Panc1 (cell line): ENCODE results near the gene SLC12A3. TPM values are rescaled to one million over a fixed set of nuclear protein-coding genes. Genes with fewer than 3 reads are reported as not detected.

Experiments used
- ATAC-seq: fragments of 200-7000 bp; cut with Tn5 transposase; 2 replicates; pipeline ENCODE4 v1.9.1; 2020; ENCODE audit warnings: mild to moderate bottlenecking, moderate library complexity
- BruUV-seq: library from RNA; stranded (reverse); fragments of 400-500 nt; replicated peaks from 2 replicates; lab custom pipeline; 2021; lab: Mats Ljungman, UMichigan
- CTCF ChIA-PET: fragments of 300-600 bp; sonication (Branson Sonifier 250); formaldehyde crosslinking; loops from one replicate; lab custom pipeline; 2022; ENCODE audit warnings: antibody characterized with exemption; lab: Charles Lee
- POLR2A ChIA-PET: fragments of 300-600 bp; sonication (Branson Sonifier 250); formaldehyde crosslinking; loops from one replicate; lab custom pipeline; 2022; ENCODE audit warnings: antibody characterized with exemption; lab: Charles Lee
- DNase-seq: peaks from one replicate; pipeline ENCODE4 v3.0.0-alpha.2; 2010; ENCODE audit warnings: low read depth, low spot score
- H3K27ac ChIP-seq: 2 replicates; pipeline ENCODE4 v1.5.1; 2011; ENCODE audit warnings: mild to moderate bottlenecking, low read length, inconsistent platforms
- H3K27me3 ChIP-seq: fragments of 200-500 bp; sonication (Bioruptor generic); 2 replicates; pipeline ENCODE4 v1.6.0; 2014; ENCODE audit warnings: low read length, inconsistent platforms; ENCODE audit not compliant: control insufficient read depth, insufficient read depth
- H3K36me3 ChIP-seq: fragments of 200-500 bp; sonication (Bioruptor generic); 2 replicates; pipeline ENCODE4 v1.5.1; 2014; ENCODE audit warnings: inconsistent platforms, mild to moderate bottlenecking, low read length, moderate library complexity; ENCODE audit not compliant: control insufficient read depth, insufficient read depth
- H3K4me1 ChIP-seq: 2 replicates; pipeline ENCODE4 v1.5.1; 2011; ENCODE audit warnings: inconsistent platforms, mild to moderate bottlenecking, low read length, moderate library complexity; ENCODE audit not compliant: control insufficient read depth, insufficient read depth
- H3K4me3 ChIP-seq, 2 experiments: 2 replicates each; pipeline ENCODE4 v1.5.1; 2011 to 2012; ENCODE audit warnings: low read depth in 2 of 2, low read length in 2 of 2, mild to moderate bottlenecking in 2 of 2, inconsistent platforms in 1 of 2, moderate library complexity in 1 of 2
- H3K9me3 ChIP-seq: fragments of 200-500 bp; sonication (Bioruptor generic); 2 replicates; pipeline ENCODE4 v1.5.1; 2014; ENCODE audit warnings: low read depth, mild to moderate bottlenecking, inconsistent platforms, low read length, moderate library complexity; ENCODE audit not compliant: control insufficient read depth, insufficient read depth
- POLR2AphosphoS5 ChIP-seq: IDR thresholded peaks from 2 replicates; pipeline ENCODE4 v1.6.1; 2012; ENCODE audit warnings: mild to moderate bottlenecking, low read depth, low read length, moderate library complexity
- SIN3A ChIP-seq: IDR thresholded peaks from 2 replicates; pipeline ENCODE4 v1.6.1; 2012; ENCODE audit warnings: low read depth, mild to moderate bottlenecking, low read length, moderate library complexity, borderline replicate concordance; ENCODE audit not compliant: insufficient read depth
- TCF7L2 ChIP-seq: IDR thresholded peaks from 2 replicates; pipeline ENCODE4 v1.6.1; 2011; ENCODE audit warnings: mild to moderate bottlenecking, low read depth, low read length, inconsistent platforms
- in situ Hi-C: cut with HindIII; loops from 2 replicates; pipeline ENCODE4 v1.10.0; 2016; ENCODE audit warnings: low sequenced_read_pairs, low pct_unique_long_range_greater_than_20kb
- intact Hi-C: fragments of 100-400 bp; cut with micrococcal nuclease; formaldehyde crosslinking; loops from one replicate; pipeline ENCODE4 v1.10.0; 2022; ENCODE audit not compliant: unreplicated experiment
- total RNA-seq: library from RNA; stranded (reverse); gene quantifications from one replicate; pipeline ENCODE4 v1.2.1, GENCODE V29; 2021; ENCODE audit not compliant: unreplicated experiment
- TF ChIP-seq, protein P1 (sequence below): fragments of 450-650 bp; IDR thresholded peaks from 2 replicates; pipeline ENCODE4 v1.5.1; 2017; ENCODE audit warnings: mild to moderate bottlenecking
- TF ChIP-seq, protein P2 (sequence below), 2 experiments: IDR thresholded peaks; 2 replicates each; pipeline ENCODE4 v1.6.1; 2011 to 2012; ENCODE audit warnings: low read depth in 2 of 2, control low read depth in 1 of 2, low read length in 1 of 2, mild to moderate bottlenecking in 1 of 2, moderate library complexity in 1 of 2; ENCODE audit not compliant: insufficient read depth in 1 of 2

Gene SLC12A3
- total RNA-seq, 1 experiment from 2014 or later: 0.15 TPM

GRCh38 chr16:56876048-56876447, 11.0 kb downstream of the SLC12A3 start:
- DNase-seq: no peak
- ChIA-PET POLR2A (no interaction called here), CTCF (no interaction called here)
- TF ChIP-seq, protein P1, sequence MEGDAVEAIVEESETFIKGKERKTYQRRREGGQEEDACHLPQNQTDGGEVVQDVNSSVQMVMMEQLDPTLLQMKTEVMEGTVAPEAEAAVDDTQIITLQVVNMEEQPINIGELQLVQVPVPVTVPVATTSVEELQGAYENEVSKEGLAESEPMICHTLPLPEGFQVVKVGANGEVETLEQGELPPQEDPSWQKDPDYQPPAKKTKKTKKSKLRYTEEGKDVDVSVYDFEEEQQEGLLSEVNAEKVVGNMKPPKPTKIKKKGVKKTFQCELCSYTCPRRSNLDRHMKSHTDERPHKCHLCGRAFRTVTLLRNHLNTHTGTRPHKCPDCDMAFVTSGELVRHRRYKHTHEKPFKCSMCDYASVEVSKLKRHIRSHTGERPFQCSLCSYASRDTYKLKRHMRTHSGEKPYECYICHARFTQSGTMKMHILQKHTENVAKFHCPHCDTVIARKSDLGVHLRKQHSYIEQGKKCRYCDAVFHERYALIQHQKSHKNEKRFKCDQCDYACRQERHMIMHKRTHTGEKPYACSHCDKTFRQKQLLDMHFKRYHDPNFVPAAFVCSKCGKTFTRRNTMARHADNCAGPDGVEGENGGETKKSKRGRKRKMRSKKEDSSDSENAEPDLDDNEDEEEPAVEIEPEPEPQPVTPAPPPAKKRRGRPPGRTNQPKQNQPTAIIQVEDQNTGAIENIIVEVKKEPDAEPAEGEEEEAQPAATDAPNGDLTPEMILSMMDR: no peak
- TF ChIP-seq, protein P2, sequence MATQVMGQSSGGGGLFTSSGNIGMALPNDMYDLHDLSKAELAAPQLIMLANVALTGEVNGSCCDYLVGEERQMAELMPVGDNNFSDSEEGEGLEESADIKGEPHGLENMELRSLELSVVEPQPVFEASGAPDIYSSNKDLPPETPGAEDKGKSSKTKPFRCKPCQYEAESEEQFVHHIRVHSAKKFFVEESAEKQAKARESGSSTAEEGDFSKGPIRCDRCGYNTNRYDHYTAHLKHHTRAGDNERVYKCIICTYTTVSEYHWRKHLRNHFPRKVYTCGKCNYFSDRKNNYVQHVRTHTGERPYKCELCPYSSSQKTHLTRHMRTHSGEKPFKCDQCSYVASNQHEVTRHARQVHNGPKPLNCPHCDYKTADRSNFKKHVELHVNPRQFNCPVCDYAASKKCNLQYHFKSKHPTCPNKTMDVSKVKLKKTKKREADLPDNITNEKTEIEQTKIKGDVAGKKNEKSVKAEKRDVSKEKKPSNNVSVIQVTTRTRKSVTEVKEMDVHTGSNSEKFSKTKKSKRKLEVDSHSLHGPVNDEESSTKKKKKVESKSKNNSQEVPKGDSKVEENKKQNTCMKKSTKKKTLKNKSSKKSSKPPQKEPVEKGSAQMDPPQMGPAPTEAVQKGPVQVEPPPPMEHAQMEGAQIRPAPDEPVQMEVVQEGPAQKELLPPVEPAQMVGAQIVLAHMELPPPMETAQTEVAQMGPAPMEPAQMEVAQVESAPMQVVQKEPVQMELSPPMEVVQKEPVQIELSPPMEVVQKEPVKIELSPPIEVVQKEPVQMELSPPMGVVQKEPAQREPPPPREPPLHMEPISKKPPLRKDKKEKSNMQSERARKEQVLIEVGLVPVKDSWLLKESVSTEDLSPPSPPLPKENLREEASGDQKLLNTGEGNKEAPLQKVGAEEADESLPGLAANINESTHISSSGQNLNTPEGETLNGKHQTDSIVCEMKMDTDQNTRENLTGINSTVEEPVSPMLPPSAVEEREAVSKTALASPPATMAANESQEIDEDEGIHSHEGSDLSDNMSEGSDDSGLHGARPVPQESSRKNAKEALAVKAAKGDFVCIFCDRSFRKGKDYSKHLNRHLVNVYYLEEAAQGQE (IDR thresholded peaks at IDR 0.05; ENCODE audit: insufficient read depth in 1 of 2, low read depth in 2 of 2, low read length in 1 of 2): no peak
- TF ChIP-seq POLR2AphosphoS5 (no peak), TCF7L2 (no peak), SIN3A (no peak)
- no peaks in the 10 kb centered on the region for H3K4me1 ChIP-seq
- no peaks in the 10 kb centered on the region for H3K27me3 ChIP-seq
- ATAC-seq: no peak
- in situ Hi-C loops (no loop called here), intact Hi-C loops (loop anchor here (10.0 kb wide), 1 partner anchor 59 kb away; the partner anchor contains the start of gene HERPUD1)
- H3K27ac ChIP-seq: no peak overlapping the region
- H3K9me3 ChIP-seq: no peaks in the 10 kb centered on the region
- H3K36me3 ChIP-seq: no peaks in the 10 kb centered on the region
- H3K4me3 ChIP-seq: no peak overlapping the region
- BruUV-seq: no TSS peak

DNA sequence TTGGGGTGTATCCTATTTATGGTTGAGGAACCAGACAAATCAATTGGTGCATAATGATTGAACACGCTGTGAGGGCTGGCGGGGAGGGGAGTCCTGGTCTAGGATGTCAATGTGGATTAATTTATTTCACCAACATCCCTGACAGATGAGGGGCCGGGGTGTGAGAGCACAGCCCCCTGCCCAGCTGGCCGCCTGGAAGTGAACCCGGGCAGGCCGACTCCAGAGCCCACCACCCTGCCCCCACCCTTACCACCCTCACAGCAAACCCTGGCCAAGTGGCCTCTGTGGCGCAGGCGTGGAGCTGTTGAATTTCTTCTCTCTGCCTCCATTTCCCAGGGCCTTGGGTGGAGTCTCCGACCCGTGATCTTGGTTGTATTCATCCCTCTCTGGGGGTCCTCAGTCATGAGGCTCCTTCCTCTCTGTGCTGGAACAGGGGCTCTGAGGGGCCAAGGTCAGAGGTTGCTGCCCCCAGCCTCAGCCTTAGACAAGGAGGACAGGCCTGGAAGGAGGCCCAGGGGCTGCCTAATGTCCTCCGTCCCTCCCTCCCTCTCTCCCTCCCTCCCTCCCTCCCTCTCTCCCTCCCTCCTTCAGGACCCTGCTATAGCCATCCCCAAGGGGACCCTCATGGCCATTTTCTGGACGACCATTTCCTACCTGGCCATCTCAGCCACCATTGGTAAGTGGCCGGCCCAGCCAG, 12.6 kb downstream of the SLC12A3 start:
- no peaks in the 10 kb centered on the region for H3K36me3 ChIP-seq
- TF ChIP-seq SIN3A (no peak), TCF7L2 (no peak), POLR2AphosphoS5 (no peak)
- TF ChIP-seq, protein P2 (IDR thresholded peaks at IDR 0.05; ENCODE audit: insufficient read depth in 1 of 2, low read depth in 2 of 2, low read length in 1 of 2): no peak
- TF ChIP-seq, protein P1: no peak
- in situ Hi-C loops (no loop called here), intact Hi-C loops (loop anchor here (10.0 kb wide), 1 partner anchor 57 kb away; the partner anchor contains the start of gene HERPUD1)
- ChIA-PET POLR2A (no interaction called here), CTCF (no interaction called here)
- H3K4me1 ChIP-seq: no peaks in the 10 kb centered on the region
- no peaks in the 10 kb centered on the region for H3K9me3 ChIP-seq
- ATAC-seq (no peak), DNase-seq (no peak)
- no peak overlapping the region for H3K27ac ChIP-seq
- BruUV-seq: no TSS peak
- H3K27me3 ChIP-seq: no peaks in the 10 kb centered on the region
- H3K4me3 ChIP-seq: no peak overlapping the region
